ENCODE data around the gene ARAP1. TPM values are rescaled to one million over a fixed set of nuclear protein-coding genes. Genes with fewer than 3 reads are reported as not detected.

Gene ARAP1
- total RNA-seq, 1 experiment from 2014 or later = 59.2 TPM

DNA sequence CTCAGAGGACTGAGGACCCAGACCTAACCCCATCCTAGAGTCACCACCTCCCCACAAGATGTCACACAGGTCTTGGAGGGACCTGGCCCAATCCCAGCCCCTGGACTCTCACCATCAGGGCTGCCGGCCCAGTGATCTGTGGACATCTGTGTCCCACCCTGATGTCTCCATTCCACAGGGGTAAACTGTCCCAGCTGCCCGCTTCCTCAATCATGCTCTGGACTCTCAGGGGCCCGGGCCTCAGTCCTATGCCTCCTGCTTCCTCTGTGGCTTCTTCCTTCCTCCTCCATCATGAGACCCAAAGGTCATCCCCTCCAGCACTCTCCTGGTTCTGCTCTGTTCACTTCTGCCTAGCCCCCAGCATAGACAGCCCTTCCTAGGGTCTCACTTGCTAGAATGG is 32.2 kb downstream of the ARAP1 start:
- no peak for DNase-seq (ENCODE audit: low read depth, low spot score)
- in situ Hi-C loops (cut with HindIII; ENCODE audit: low pct_unique_long_range_greater_than_20kb, low sequenced_read_pairs) = no loop called here

DNA sequence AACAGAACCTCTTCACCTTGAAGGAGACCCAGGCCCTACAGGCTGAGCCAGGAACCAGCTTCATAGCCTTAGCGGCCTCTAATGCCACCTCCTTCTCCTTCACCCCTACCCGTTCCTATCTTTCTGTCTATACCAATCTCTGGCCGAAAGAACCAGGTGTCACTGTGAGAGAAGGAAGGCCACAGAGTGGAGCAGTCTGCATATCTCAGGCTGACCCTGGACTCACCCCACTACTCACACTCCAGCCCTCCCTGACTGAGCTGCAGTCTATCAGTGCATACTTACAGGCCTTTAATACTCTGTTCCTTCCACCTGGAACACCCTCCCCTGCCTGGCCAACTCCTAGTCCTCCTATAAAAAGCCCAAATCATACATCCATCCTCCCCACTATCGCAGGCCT is 32.7 kb downstream of the ARAP1 start:
- in situ Hi-C loops (cut with HindIII; ENCODE audit: low pct_unique_long_range_greater_than_20kb, low sequenced_read_pairs) = no loop called here
- no peak for DNase-seq (ENCODE audit: low read depth, low spot score)

DNA sequence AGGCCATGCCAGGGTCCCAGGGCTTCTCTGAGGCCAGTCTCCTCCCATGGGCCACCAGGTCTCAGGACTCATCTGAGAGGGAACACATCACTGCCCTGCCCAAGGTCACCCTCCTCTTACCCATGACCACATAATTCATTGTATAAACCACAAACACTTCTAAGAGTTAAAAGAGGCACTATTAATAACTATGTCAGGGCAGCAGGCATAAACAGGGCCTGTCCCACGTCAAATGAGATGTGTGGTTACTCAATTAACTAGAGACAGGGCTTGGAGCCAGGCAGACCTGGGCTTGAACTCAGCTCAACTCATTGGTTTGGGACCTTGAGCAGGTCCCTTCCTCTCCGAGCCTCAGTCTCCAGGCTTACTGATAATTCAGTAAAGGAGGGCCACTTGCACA is 33.1 kb downstream of the ARAP1 start:
- no peak for DNase-seq (ENCODE audit: low read depth, low spot score)
- in situ Hi-C loops (cut with HindIII; ENCODE audit: low pct_unique_long_range_greater_than_20kb, low sequenced_read_pairs) = no loop called here

DNA sequence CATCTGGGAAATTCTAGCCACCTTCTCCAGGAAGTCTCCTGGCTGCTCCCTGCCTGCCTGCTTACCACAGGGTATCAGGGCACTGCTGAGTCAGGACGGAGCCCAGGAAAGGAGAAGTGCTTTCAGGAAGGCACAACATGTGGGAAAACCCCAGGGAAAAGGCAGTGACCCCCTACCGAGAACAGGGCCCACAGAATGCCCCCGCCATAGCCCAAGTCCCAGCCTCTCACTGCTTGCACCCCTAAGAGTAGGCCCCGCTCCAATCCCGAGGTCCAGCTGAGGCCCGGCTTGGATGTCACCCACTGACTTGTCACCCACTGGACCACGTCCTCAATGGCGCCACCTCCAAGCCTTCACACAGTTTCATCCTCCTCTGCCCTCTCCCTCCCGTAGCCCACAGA is 34.1 kb downstream of the ARAP1 start:
- in situ Hi-C loops (cut with HindIII; ENCODE audit: low pct_unique_long_range_greater_than_20kb, low sequenced_read_pairs) = no loop called here
- DNase-seq (ENCODE audit: low read depth, low spot score) = no peak

DNA sequence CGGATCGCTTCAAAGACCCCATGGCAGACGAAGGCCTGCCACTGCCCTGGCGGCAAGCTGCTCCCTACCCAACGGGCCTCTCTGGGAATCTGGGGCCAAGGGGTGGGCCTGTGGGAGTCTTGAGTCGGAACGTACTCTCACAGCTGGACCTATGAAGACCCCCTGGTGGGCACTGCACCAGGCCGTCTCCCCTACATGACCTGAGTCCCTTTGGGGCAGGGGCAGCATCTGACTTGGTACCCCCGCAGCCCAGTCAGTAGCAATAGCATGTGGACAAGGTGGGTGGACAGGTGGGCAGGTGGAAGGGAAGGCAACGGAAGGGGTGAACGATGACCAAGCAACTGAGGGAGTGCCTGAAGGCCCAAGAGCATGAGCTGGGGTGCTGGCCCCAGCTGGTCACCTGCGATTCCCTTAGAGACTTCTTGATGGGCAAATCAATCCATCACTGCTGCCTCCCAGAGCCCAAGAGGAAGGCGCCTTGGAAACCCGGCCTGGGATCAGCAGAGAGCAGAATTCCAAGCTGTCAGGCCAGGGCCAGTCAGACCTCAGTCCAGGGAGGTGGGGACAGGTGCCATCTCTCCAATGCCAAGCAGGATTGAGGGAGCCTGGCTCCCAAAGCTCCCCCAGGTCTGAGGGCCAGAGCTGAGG is 35.3 kb downstream of the ARAP1 start:
- DNase-seq (ENCODE audit: low read depth, low spot score) = no peak
- in situ Hi-C loops (cut with HindIII; ENCODE audit: low pct_unique_long_range_greater_than_20kb, low sequenced_read_pairs) = no loop called here

DNA sequence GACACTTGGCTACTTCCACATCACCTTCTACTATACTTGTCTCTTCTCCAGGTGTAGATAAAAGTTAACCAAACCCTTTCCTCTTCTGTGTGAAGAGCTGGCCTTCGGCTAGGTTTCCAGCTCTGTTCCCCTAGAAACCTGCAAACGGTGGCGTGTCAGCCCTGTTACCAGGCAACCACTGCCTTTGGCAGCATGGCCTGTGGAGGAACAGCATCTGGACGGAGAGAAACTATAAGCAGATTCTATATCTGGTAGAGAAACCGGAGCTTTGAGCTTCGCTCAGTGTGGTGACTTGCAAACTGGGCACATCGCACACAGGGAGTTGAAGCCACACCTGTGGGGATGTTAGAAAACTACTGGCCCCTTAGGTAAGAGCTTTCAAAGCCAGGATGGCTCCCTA is 35.9 kb downstream of the ARAP1 start:
- in situ Hi-C loops (cut with HindIII; ENCODE audit: low pct_unique_long_range_greater_than_20kb, low sequenced_read_pairs) = no loop called here
- no peak for DNase-seq (ENCODE audit: low read depth, low spot score)

DNA sequence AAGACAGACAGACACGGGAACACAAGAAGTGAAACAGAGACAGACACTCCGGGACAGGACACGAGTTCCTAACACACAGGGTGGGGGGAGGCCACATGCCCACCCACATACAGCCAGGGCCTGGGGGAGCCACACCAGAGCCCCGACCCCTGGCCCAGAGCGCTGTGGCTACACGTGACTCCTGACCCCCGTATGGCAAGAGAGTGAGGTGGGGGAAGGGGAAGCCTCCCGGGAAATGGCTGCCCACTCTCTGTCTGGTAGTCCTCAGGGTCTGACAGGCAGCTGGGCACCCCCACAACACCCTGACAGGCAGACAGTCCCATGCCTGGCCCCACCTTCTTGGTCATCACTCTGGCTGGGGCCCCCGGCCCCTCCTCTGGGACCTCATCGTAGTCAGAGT is 39.4 kb downstream of the ARAP1 start:
- in situ Hi-C loops (cut with HindIII; ENCODE audit: low pct_unique_long_range_greater_than_20kb, low sequenced_read_pairs) = no loop called here
- no peak for DNase-seq (ENCODE audit: low read depth, low spot score)

DNA sequence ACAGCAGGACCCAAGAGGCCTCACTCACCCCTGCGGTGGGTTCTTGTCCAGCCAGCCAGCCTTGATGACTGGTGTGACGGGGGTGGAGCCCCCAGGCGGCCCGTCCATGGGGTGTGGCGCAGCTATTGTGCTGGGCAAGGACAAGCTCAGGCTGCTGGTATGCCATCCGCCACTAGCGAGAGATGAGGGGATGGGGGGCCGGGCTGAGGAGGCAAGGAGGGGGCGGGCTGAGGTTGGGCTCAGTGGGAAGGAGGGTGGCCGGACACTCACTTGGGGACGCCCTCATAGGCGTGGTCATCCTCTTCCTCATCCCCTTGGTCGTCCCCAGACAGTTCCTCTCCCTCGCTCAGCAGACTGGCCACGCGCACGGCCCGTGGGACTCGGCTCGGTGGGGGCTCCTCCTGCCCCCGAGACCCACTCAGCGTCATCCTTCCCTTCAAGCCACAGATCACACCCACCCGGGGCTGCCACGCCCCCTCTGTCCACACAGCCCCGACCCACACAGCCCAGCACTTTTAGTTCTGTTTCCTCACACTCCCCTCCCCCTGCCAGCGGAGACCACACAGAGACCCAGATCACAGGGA is 39.9 kb downstream of the ARAP1 start:
- in situ Hi-C loops (cut with HindIII; ENCODE audit: low pct_unique_long_range_greater_than_20kb, low sequenced_read_pairs) = no loop called here

DNA sequence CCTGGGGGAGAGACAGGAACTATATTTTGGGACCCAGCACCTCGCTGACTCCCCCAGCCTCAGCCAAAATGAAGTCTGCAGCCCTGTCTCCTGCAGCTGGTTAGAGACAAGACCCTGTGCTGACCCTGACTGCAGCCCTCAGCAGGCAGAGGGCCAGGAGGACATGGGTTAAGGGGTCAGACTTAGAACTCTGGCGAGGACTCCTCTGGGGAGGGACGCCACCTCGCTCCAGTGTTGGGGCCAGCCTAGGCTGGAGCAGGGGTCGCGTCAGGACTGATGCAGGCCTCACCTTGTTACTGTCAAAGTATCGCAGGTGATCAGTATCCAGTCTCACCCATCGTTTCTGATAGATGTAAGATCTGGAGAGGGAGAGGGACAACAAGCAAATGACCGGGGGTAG is 41.1 kb downstream of the ARAP1 start:
- DNase-seq (ENCODE audit: low read depth, low spot score) = no peak
- in situ Hi-C loops (cut with HindIII; ENCODE audit: low pct_unique_long_range_greater_than_20kb, low sequenced_read_pairs) = no loop called here

More for the DNA sequence above, 39.9 kb downstream of the ARAP1 start:
- no peak for DNase-seq (ENCODE audit: low read depth, low spot score)

DNA sequence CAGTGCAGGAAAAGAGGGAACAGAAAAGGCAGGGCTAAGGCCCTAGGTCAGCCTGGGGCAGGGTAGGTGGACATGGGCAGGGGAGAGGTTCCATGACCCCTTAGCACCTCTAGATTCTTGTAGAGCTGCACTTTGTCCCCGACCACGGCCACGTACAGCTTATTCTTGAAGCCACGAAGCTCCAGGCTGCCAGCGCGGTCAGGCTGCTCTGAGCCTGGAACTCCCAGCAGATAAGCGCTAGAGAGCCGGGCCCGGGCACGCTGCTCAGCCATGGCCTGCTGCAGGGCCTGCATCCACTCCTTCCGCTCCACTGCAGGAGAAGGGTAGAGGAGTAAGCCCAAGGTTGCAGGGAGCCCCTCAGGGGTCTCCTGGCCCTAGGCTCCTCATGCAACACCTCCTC is 41.9 kb downstream of the ARAP1 start:
- no peak for DNase-seq (ENCODE audit: low read depth, low spot score)
- in situ Hi-C loops (cut with HindIII; ENCODE audit: low pct_unique_long_range_greater_than_20kb, low sequenced_read_pairs) = no loop called here

DNA sequence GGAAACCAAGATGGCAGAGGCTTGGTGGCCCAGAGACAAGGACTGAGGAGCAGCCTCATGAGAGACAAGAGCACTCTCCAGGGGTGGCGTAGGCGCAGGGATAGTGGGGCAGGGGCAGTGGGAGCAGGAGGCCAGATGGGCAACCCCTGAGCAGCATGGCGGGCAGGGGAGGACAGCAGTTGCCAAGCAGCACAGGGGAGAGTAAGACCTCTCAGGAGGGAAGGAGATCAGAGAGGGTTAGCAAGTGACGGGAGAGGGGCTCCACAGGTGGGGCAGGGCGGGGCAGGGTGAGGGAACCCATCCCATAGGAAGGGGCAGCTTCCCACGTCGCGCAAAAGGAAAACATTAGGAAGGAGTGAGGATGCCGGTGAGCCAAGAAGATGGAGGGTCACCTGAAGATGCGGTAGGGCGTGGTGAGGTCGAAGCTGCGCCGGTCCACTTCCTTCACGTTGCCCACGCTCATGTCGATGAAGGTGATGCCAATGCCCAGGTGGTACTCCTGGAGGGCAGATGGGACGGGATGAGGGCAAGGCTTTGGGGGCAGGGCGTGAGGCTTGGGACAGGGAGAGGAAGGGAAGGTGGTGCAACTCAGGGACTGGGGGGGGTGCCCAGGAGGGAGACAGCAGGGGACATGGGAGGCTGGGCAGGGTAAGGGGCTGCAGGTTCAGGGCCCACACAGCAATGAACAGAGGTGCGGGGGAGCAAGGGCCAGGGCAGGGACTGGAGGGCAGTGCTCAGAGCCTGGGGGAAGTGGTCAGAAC is 42.5 kb downstream of the ARAP1 start:
- no peak for DNase-seq (ENCODE audit: low read depth, low spot score)
- in situ Hi-C loops (cut with HindIII; ENCODE audit: low pct_unique_long_range_greater_than_20kb, low sequenced_read_pairs) = no loop called here

DNA sequence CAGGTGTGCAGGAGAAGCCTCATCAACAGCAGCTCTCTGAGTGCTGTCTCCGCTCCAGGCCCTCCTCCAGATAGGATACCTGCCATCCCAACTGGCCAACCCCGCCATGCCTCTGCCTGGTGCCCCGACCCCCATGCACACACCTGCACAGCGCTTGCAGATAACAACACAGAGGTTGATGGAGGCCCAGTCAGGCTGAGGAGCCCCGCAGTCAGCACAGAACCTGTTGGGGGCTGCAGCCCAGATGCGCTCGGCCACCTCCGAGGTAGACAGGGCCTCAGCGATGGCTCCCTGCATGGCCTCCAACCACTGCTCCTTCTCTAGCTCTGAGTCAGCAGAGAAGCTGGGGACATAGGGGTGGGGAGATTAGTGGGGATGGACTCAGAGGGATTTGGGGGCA is 45.2 kb downstream of the ARAP1 start:
- in situ Hi-C loops (cut with HindIII; ENCODE audit: low pct_unique_long_range_greater_than_20kb, low sequenced_read_pairs) = no loop called here
- no peak for DNase-seq (ENCODE audit: low read depth, low spot score)

DNA sequence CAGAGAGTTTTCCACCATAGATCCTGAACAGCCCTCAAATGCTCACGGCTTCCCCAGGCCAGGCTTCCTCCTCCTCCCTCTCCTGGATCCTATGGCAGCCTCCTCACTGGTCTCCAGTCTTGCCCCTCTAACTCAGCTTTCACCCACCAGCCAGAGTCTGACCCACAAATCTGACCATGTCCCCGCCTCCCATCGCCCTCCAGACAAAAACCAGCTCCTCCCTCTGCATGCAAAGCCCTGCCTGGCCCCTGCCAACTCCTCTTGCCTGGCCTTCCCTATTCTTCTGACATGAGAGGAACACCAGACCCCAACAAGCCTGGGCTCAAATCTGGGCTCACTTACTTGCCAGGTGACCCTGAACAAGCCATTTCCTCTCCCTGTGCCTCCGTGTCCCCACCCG is 45.6 kb downstream of the ARAP1 start:
- in situ Hi-C loops (cut with HindIII; ENCODE audit: low pct_unique_long_range_greater_than_20kb, low sequenced_read_pairs) = no loop called here
- DNase-seq (ENCODE audit: low read depth, low spot score) = no peak

DNA sequence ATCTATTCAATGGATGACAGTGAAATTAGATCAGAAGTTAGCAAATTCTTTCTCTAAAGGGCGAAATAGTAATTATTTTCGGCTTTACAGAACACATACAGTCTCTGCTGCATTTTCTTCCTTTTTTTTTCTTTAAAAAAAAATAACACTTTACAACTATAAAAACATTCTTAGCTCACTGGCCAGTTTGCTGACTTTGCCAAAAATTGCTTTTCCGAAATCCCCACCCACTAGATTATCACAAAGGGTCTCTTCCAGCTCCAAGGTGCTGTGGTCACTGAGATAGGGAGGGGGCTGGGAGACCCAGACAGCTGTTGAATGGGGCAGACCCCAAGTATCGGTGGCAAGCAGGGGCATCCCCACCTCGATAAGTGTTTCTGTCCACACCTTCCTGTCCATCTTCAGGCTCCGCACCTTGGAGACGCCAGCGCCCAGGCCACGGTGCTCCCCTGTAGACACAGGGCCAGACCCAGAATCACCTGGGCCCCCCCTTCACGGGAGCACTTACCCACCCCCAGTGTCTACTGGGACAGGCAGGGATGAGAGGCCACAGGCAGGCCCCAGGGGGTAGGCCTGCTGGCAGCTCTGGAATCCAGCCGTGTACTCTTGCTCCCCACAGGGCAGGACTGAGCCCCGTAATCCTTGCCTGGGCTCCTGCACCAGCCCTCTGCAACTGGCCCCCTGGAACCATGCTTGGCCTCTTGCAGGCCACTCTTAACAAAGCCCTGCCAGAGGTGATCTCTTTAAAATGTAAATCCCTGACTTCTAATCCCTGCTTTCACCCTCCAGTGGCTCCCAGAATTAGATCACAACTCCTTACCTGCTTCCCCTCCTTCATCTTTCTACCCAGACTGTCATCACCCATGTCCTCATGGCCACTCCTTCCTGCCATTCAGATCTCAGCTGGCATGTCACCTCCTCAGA is 46.5 kb downstream of the ARAP1 start:
- in situ Hi-C loops (cut with HindIII; ENCODE audit: low pct_unique_long_range_greater_than_20kb, low sequenced_read_pairs) = no loop called here
- no peak for DNase-seq (ENCODE audit: low read depth, low spot score)

DNA sequence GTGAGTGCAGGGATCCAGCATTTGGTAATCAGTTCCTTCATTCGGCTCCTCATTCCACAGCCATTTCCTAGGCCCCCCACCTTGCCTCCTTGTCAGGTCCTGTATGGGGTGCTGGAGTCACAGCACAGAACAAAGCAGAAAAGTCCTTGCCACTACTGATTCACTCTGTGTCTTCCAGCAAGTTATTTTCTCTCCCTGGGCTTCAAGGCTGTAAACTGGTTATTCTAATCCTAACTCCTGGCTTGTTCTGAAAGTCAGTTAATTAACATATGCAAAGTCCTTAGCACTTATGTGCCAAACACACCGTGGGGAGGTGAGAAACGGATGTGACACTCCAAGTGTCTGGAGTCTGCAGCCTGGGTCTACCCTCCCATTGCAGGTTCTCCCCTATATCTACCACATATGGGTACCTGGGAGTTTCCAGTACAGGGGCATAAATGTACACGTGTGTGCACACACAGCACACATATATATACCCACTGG is 47.4 kb downstream of the ARAP1 start:
- DNase-seq (ENCODE audit: low read depth, low spot score) = no peak
- in situ Hi-C loops (cut with HindIII; ENCODE audit: low pct_unique_long_range_greater_than_20kb, low sequenced_read_pairs) = no loop called here

DNA sequence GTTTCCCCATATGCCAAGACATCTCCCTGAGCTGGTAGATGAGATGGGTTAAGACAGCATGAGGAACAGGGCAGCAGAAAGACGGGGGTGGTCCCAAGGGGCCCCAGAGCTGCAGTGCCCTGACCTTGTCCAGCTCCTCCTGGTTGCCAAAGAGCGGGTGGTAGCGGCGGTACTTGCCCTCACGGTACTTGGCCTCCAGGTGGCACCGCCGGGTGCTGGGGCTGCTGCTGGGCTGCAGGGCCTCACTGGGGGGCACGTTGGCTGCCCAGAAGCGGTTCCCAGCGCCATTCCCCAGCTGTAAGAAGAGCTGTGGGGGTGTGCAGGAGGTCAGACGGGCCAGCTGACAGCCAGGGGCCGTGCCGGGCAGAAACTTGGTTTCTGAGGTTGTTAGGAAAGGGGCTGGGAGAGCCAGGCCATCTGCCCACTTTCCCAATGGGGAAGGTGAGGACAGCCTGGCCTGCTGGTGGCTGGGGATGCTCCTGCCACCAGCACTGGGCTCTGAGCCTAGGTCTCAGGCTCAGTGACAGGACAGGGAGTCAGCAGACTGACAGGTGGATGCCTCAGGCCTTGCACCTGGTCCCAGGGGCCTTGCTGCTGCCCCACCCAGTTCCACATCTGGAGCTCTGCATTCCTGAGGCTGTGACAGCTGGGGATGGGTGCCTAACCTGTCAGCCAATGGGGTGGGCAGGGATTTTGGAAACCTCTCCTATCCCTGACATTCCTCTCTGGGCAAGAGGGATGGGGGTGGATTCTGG is 48.0 kb downstream of the ARAP1 start:
- no peak for DNase-seq (ENCODE audit: low read depth, low spot score)
- in situ Hi-C loops (cut with HindIII; ENCODE audit: low pct_unique_long_range_greater_than_20kb, low sequenced_read_pairs) = no loop called here

DNA sequence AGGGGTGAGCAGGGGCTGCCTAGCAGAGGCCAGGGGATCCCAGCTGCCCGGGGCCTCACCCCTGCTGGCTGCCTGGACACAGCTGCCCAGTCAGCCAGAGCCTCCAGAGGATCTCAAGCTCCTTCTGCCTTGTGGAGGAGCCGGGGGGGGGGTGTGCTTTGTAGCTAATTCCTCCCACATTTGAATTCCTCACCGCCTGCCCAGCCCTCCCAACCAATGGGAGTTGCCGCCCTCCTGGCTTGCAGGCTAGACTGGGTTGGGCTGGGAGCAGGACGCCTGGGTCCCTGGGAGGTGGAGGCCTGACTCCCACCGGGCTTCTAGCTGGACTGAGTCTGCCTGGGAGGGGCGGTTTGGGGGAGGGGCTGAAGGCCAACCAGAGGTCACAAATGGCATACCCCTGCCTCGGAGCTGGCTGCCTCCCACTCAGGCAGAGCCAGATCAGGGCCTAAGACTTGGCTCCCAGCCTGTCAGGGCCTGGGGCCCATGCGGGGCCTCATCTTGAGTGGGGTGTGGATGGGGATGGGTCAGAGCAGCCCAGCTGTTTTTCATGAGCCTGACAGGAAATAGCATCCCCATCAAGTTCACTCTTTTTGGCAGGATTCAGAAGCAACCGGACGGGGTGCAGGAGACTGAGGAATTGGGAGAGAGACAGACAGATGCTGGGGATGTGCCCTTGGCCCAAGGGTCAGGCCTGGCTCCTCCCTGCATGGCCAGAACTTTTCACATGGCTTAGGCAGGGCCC is 48.8 kb downstream of the ARAP1 start:
- in situ Hi-C loops (cut with HindIII; ENCODE audit: low pct_unique_long_range_greater_than_20kb, low sequenced_read_pairs) = no loop called here
- DNase-seq (ENCODE audit: low read depth, low spot score) = no peak

Data from SK-MEL-5 (cell line).